ENCODE data around the gene ZSWIM6.
A peak's percentile ranks its signal among the peaks of the same experiment; 100 is the strongest.

Gene ZSWIM6

GRCh38 chr5:61465496-61465895, 133.4 kb downstream of the ZSWIM6 start:
- Histone ChIP-seq H3K4me3 (no peak overlapping the region), H3K9me3 (ENCODE audit: low read depth, low read length) (0 out of 2 replicates have a peak, but pooled peaks cover 1% of the 10 kb centered on the region), H3K9ac (ENCODE audit: insufficient read length) (no peak overlapping the region), H3K36me3 (ENCODE audit: insufficient read depth, low read length) (peaks cover 15% of the 10 kb centered on the region), H3K27ac (peak overlapping the region; percentile 51)
- no peak for TF ChIP-seq EZH2 (IDR thresholded peaks at IDR 0.05)
- no peak for TF ChIP-seq POLR2AphosphoS5 (IDR thresholded peaks at IDR 0.05; ENCODE audit: borderline replicate concordance, low read depth, low read length)
- TF ChIP-seq FOXP2 (optimal IDR thresholded peaks at IDR 0.05; ENCODE audit: control extremely low read depth, extremely low read length, insufficient read depth) = no peak
- DNase-seq (ENCODE audit: low read depth, low spot score) = no peak

- Histone ChIP-seq H3K27ac (peak overlapping the region; percentile 51), H3K9ac (ENCODE audit: insufficient read length) (no peak overlapping the region), H3K9me3 (ENCODE audit: low read depth, low read length) (peaks cover 6% of the 10 kb centered on the region), H3K4me3 (0 out of 2 replicates have a peak overlapping the region, but pooled peaks have one; percentile 14), H3K36me3 (ENCODE audit: insufficient read depth, low read length) (peaks cover 21% of the 10 kb centered on the region)
- no peak for TF ChIP-seq FOXP2 (optimal IDR thresholded peaks at IDR 0.05; ENCODE audit: control extremely low read depth, extremely low read length, insufficient read depth)
- TF ChIP-seq EZH2 (IDR thresholded peaks at IDR 0.05) = no peak
- TF ChIP-seq POLR2AphosphoS5 (IDR thresholded peaks at IDR 0.05; ENCODE audit: borderline replicate concordance, low read depth, low read length) = no peak
- no peak for DNase-seq (ENCODE audit: low read depth, low spot score)
These were observed 134.0 kb downstream of the ZSWIM6 start for GRCh38 chr5:61466017-61466416.

GRCh38 chr5:61467766-61468482, 135.9 kb downstream of the ZSWIM6 start:
- DNase-seq (ENCODE audit: low read depth, low spot score) = no peak
- Histone ChIP-seq H3K36me3 (ENCODE audit: insufficient read depth, low read length) (peaks cover 37% of the 10 kb centered on the region), H3K9me3 (ENCODE audit: low read depth, low read length) (peaks cover 6% of the 10 kb centered on the region), H3K4me3 (peak overlapping the region; percentile 39), H3K27ac (peak overlapping the region; percentile 69; the same call in 1 of the 2 replicates), H3K9ac (ENCODE audit: insufficient read length) (no peak overlapping the region)
- TF ChIP-seq FOXP2 (optimal IDR thresholded peaks at IDR 0.05; ENCODE audit: control extremely low read depth, extremely low read length, insufficient read depth) = no peak
- TF ChIP-seq POLR2AphosphoS5 (IDR thresholded peaks at IDR 0.05; ENCODE audit: borderline replicate concordance, low read depth, low read length) = no peak; the same call in 1 of the 2 replicates

GRCh38 chr5:61468483-61468865, 136.4 kb downstream of the ZSWIM6 start:
- peaks cover 41% of the 10 kb centered on the region for H3K36me3 ChIP-seq (ENCODE audit: insufficient read depth, low read length)
- H3K4me3 ChIP-seq = no peak overlapping the region
- no peak overlapping the region for H3K9ac ChIP-seq (ENCODE audit: insufficient read length)
- TF ChIP-seq POLR2AphosphoS5 (IDR thresholded peaks at IDR 0.05; ENCODE audit: borderline replicate concordance, low read depth, low read length) (no peak), FOXP2 (optimal IDR thresholded peaks at IDR 0.05; ENCODE audit: control extremely low read depth, extremely low read length, insufficient read depth) (no peak), EZH2 (IDR thresholded peaks at IDR 0.05) (no peak)
- no peak for DNase-seq (ENCODE audit: low read depth, low spot score)
- peak overlapping the region; percentile 69; the same call in 1 of the 2 replicates for H3K27ac ChIP-seq
- H3K9me3 ChIP-seq (ENCODE audit: low read depth, low read length) = peaks cover 6% of the 10 kb centered on the region

- DNase-seq (ENCODE audit: low read depth, low spot score) = no peak
- no peak overlapping the region for H3K9ac ChIP-seq (ENCODE audit: insufficient read length)
- no peak overlapping the region for H3K4me3 ChIP-seq
- peaks cover 6% of the 10 kb centered on the region for H3K9me3 ChIP-seq (ENCODE audit: low read depth, low read length)
- H3K27ac ChIP-seq = no peak overlapping the region
- H3K36me3 ChIP-seq (ENCODE audit: insufficient read depth, low read length) = peaks cover 69% of the 10 kb centered on the region
- TF ChIP-seq FOXP2 (optimal IDR thresholded peaks at IDR 0.05; ENCODE audit: control extremely low read depth, extremely low read length, insufficient read depth) (no peak), POLR2AphosphoS5 (IDR thresholded peaks at IDR 0.05; ENCODE audit: borderline replicate concordance, low read depth, low read length) (no peak), EZH2 (IDR thresholded peaks at IDR 0.05) (no peak)
These were observed 139.3 kb downstream of the ZSWIM6 start for GRCh38 chr5:61471352-61471751.

GRCh38 chr5:61472172-61472958, 140.3 kb downstream of the ZSWIM6 start:
- DNase-seq (ENCODE audit: low read depth, low spot score) = no peak
- H3K27ac ChIP-seq = peak overlapping the region; percentile 52; the same call in 1 of the 2 replicates
- H3K9me3 ChIP-seq (ENCODE audit: low read depth, low read length) = peaks cover 6% of the 10 kb centered on the region
- no peak overlapping the region for H3K4me3 ChIP-seq
- H3K9ac ChIP-seq (ENCODE audit: insufficient read length) = no peak overlapping the region
- H3K36me3 ChIP-seq (ENCODE audit: insufficient read depth, low read length) = peaks cover 79% of the 10 kb centered on the region
- TF ChIP-seq EZH2 (IDR thresholded peaks at IDR 0.05) (no peak), POLR2AphosphoS5 (IDR thresholded peaks at IDR 0.05; ENCODE audit: borderline replicate concordance, low read depth, low read length) (no peak), FOXP2 (optimal IDR thresholded peaks at IDR 0.05; ENCODE audit: control extremely low read depth, extremely low read length, insufficient read depth) (no peak)

GRCh38 chr5:61474746-61475145, 142.7 kb downstream of the ZSWIM6 start:
- TF ChIP-seq FOXP2 (optimal IDR thresholded peaks at IDR 0.05; ENCODE audit: control extremely low read depth, extremely low read length, insufficient read depth) = no peak
- no peak for TF ChIP-seq EZH2 (IDR thresholded peaks at IDR 0.05)
- TF ChIP-seq POLR2AphosphoS5 (IDR thresholded peaks at IDR 0.05; ENCODE audit: borderline replicate concordance, low read depth, low read length) = no peak
- H3K9me3 ChIP-seq (ENCODE audit: low read depth, low read length) = peaks cover 6% of the 10 kb centered on the region
- no peak for DNase-seq (ENCODE audit: low read depth, low spot score)
- peaks cover 90% of the 10 kb centered on the region for H3K36me3 ChIP-seq (ENCODE audit: insufficient read depth, low read length)
- H3K9ac ChIP-seq (ENCODE audit: insufficient read length) = no peak overlapping the region
- H3K27ac ChIP-seq = no peak overlapping the region
- no peak overlapping the region for H3K4me3 ChIP-seq

GRCh38 chr5:61477788-61478187, 145.7 kb downstream of the ZSWIM6 start:
- Histone ChIP-seq H3K4me3 (no peak overlapping the region), H3K9ac (ENCODE audit: insufficient read length) (no peak overlapping the region), H3K9me3 (ENCODE audit: low read depth, low read length) (no peaks in the 10 kb centered on the region; the same call in 1 of the 2 replicates), H3K36me3 (ENCODE audit: insufficient read depth, low read length) (peaks cover 97% of the 10 kb centered on the region), H3K27ac (no peak overlapping the region)
- TF ChIP-seq POLR2AphosphoS5 (IDR thresholded peaks at IDR 0.05; ENCODE audit: borderline replicate concordance, low read depth, low read length) (no peak), FOXP2 (optimal IDR thresholded peaks at IDR 0.05; ENCODE audit: control extremely low read depth, extremely low read length, insufficient read depth) (no peak), EZH2 (IDR thresholded peaks at IDR 0.05) (no peak)
- no peak for DNase-seq (ENCODE audit: low read depth, low spot score)

Measured in SK-N-MC (cell line).